ENCODE results near the gene DLGAP5. TPM values are rescaled to one million over a fixed set of nuclear protein-coding genes. Genes with fewer than 3 reads are reported as not detected.

The DLGAP5 gene
- total RNA-seq, 4 donors from 2014 or later, result 4.6 to 16.8 (median 9.0) TPM

DNA sequence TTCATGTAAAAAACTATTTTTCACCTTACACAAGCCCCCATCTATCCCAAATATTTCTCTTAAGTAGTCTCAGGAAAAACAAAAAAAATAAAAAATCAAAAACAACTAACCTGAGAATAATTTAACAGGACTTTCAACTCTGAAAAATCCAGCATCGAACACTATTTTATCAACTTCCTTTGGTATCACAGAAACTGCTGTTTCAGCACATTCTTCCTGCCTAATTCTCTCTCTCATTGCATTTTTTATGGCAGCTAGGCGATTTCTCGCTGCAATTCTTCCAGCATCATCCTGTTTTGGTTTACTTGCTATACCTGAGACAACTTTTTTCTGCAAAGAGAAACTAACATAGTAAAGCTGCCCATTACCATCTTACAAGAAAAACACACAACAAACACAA is 33.0 kb downstream of the DLGAP5 start:
- TF ChIP-seq, protein P1, sequence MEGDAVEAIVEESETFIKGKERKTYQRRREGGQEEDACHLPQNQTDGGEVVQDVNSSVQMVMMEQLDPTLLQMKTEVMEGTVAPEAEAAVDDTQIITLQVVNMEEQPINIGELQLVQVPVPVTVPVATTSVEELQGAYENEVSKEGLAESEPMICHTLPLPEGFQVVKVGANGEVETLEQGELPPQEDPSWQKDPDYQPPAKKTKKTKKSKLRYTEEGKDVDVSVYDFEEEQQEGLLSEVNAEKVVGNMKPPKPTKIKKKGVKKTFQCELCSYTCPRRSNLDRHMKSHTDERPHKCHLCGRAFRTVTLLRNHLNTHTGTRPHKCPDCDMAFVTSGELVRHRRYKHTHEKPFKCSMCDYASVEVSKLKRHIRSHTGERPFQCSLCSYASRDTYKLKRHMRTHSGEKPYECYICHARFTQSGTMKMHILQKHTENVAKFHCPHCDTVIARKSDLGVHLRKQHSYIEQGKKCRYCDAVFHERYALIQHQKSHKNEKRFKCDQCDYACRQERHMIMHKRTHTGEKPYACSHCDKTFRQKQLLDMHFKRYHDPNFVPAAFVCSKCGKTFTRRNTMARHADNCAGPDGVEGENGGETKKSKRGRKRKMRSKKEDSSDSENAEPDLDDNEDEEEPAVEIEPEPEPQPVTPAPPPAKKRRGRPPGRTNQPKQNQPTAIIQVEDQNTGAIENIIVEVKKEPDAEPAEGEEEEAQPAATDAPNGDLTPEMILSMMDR (IDR thresholded peaks at IDR 0.05), result no peak
- TF ChIP-seq POLR2A (IDR thresholded peaks at IDR 0.05), result no peak
- Histone ChIP-seq H3K4me1 (no peaks in the 10 kb centered on the region), H3K27me3 (no peaks in the 10 kb centered on the region), H3K36me3 (no peaks in the 10 kb centered on the region), H3K27ac (no peak overlapping the region), H3K4me3 (no peak overlapping the region), H3K9me3 (no peaks in the 10 kb centered on the region)
- intact Hi-C loops (cut with DNase I), result no loop called here
- WGBS, 2 donors, result 77 to 90% methylated on average over 3 of the region's 3 CpGs
- DNase-seq, result no peak

DNA sequence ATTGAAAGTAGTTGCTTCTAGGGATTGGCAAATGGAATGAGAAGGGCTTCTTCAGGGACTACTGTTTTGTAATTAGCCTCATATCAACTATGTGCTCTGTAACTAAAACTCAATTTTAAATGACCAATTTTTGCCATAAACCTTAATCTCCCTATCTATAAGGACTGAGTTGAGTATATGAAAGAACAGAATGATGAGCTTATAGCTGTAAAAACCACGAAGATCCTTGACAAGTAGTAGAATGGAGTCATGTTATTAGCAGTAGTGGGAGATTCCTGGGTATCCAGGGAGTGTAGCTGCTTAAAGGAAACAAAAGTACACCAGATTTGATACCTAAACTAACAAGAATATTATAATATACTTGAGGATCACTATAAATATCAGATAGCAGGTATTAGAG is 34.3 kb downstream of the DLGAP5 start:
- 58 to 83% methylated on average over 1 of the region's 1 CpG for WGBS, 2 donors
- H3K36me3 ChIP-seq, result no peaks in the 10 kb centered on the region
- no peaks in the 10 kb centered on the region for H3K4me1 ChIP-seq
- DNase-seq, result no peak
- H3K4me3 ChIP-seq, result no peak overlapping the region
- no peak overlapping the region for H3K27ac ChIP-seq
- no peak for TF ChIP-seq POLR2A (IDR thresholded peaks at IDR 0.05)
- TF ChIP-seq, protein P1 (IDR thresholded peaks at IDR 0.05), result no peak
- no peaks in the 10 kb centered on the region for H3K27me3 ChIP-seq
- H3K9me3 ChIP-seq, result no peaks in the 10 kb centered on the region
- intact Hi-C loops (cut with DNase I), result no loop called here

- no peak for TF ChIP-seq POLR2A (IDR thresholded peaks at IDR 0.05)
- TF ChIP-seq, protein P1 (IDR thresholded peaks at IDR 0.05), result no peak
- WGBS, 2 donors, result 93 to 97% methylated on average over 3 of the region's 3 CpGs
- intact Hi-C loops (cut with DNase I), result no loop called here
- H3K4me3 ChIP-seq, result no peak overlapping the region
- H3K4me1 ChIP-seq, result no peaks in the 10 kb centered on the region
- H3K27ac ChIP-seq, result no peak overlapping the region
- H3K27me3 ChIP-seq, result no peaks in the 10 kb centered on the region
- no peak for DNase-seq
- H3K36me3 ChIP-seq, result no peaks in the 10 kb centered on the region
- H3K9me3 ChIP-seq, result no peaks in the 10 kb centered on the region
Observed at GRCh38 chr14:55153951-55154350, 37.4 kb downstream of the DLGAP5 start.

DNA sequence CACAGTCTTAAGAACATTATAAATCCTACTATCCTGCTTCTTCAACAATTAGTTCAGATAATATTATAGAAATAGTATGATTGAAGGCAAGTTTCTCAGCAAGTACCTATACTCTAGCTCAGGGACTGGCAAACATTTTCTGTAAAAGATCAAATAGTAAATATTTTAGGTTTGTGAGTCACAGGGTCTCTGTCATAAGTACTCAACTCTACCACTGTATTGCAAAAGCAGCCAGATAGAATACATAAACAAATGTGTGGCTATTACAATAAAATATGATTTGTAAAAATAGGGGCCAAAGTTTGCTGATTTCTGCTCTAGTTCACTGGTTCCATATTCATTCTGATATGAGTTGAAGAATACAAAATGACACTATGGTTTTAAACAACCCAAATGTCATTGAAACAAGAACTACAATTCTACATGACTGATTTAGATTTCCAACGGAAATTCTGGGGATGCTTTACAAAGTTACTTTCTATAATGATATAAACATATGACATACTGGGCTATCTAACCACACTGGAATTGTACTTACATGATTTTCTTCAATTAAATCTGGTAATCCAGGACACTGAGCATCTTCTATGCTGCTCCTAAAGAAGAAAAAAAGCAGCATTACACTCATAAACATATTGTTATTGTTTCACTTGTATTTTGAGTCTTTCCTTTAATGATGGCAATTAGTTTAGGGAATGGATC is 39.2 kb downstream of the DLGAP5 start:
- peaks cover 0 to 7% (median 0%) of the 10 kb centered on the region in 3 donors for H3K36me3 ChIP-seq
- H3K27ac ChIP-seq, result no peak overlapping the region
- intact Hi-C loops (cut with DNase I), result no loop called here
- H3K9me3 ChIP-seq, result no peaks in the 10 kb centered on the region
- DNase-seq, result no peak
- H3K27me3 ChIP-seq, result no peaks in the 10 kb centered on the region
- TF ChIP-seq, protein P1 (IDR thresholded peaks at IDR 0.05), result no peak
- TF ChIP-seq POLR2A (IDR thresholded peaks at IDR 0.05), result no peak
- 61 to 87% methylated on average over 1 of the region's 1 CpG for whole genome bisulfite sequencing, 2 donors
- no peak overlapping the region for H3K4me3 ChIP-seq
- no peaks in the 10 kb centered on the region for H3K4me1 ChIP-seq

GRCh38 chr14:55151601-55152000 is 39.8 kb downstream of the DLGAP5 start:
- no peaks in the 10 kb centered on the region for H3K27me3 ChIP-seq
- intact Hi-C loops (cut with DNase I), result no loop called here
- H3K4me1 ChIP-seq, result no peaks in the 10 kb centered on the region
- 90 to 93% methylated on average over 1 of the region's 1 CpG for WGBS, 2 donors
- peaks cover 0 to 13% (median 0%) of the 10 kb centered on the region in 3 donors for H3K36me3 ChIP-seq
- no peak for TF ChIP-seq POLR2A (IDR thresholded peaks at IDR 0.05)
- TF ChIP-seq, protein P1 (IDR thresholded peaks at IDR 0.05), result no peak
- H3K9me3 ChIP-seq, result no peaks in the 10 kb centered on the region
- no peak for DNase-seq
- H3K4me3 ChIP-seq, result no peak overlapping the region
- no peak overlapping the region for H3K27ac ChIP-seq

Measured in esophagus squamous epithelium (tissue), 5 donors.